ENCODE measurements around the gene ZNF385A.

- TF ChIP-seq TARDBP (IDR thresholded peaks at IDR 0.05) (no peak), BHLHE40 (IDR thresholded peaks at IDR 0.05; ENCODE audit: borderline replicate concordance) (no peak), L3MBTL2 (conservative IDR thresholded peaks at IDR 0.05) (no peak), FOXM1 (IDR thresholded peaks at IDR 0.05; ENCODE audit: borderline replicate concordance) (no peak), NFRKB (IDR thresholded peaks at IDR 0.05) (no peak), PKNOX1 (IDR thresholded peaks at IDR 0.05) (no peak), ZNF384 (IDR thresholded peaks at IDR 0.05) (no peak), SP1 (IDR thresholded peaks at IDR 0.05) (no peak), FOXK2 (IDR thresholded peaks at IDR 0.05) (no peak), FOXA1 (IDR thresholded peaks at IDR 0.05) (no peak), ELF4 (IDR thresholded peaks at IDR 0.05) (no peak)
These were observed 4.0 kb upstream of the ZNF385A start for GRCh38 chr12:54388237-54389133.

Data from HEK293T (cell line).